Activated T-helper 2 cell treated with anti-CD3 and anti-CD28 coated beads, Interferon-gamma antibody, Interleukin-2, Interleukin-4, amounts not matched to agents 10 μg/mL and 5 μg/mL and 100 μg/mL, durations not matched to agents 14 hours and 24 hours and 36 hours (primary cell): ENCODE measurements around the gene SPATA2. TPM values are rescaled to one million over a fixed set of nuclear protein-coding genes. Genes with fewer than 3 reads are reported as not detected.

Source experiments
- DNase-seq: peaks from one replicate; pipeline ENCODE4 v3.0.0; 2021; ENCODE audit warnings: low spot score
- H3K27ac Mint-ChIP-seq: one replicate; pipeline ENCODE4 v1.8.0; 2021; ENCODE audit warnings: mixed read lengths
- H3K27me3 Mint-ChIP-seq: one replicate; pipeline ENCODE4 v1.8.0; 2021; ENCODE audit warnings: low read depth, mixed read lengths
- H3K36me3 Mint-ChIP-seq: one replicate; pipeline ENCODE4 v1.8.0; 2021; ENCODE audit warnings: low read depth, mixed read lengths
- H3K4me1 Mint-ChIP-seq: one replicate; pipeline ENCODE4 v1.8.0; 2021; ENCODE audit warnings: low read depth, mixed read lengths
- H3K4me3 Mint-ChIP-seq: one replicate; pipeline ENCODE4 v1.8.0; 2021; ENCODE audit warnings: low read depth, mild to moderate bottlenecking, moderate library complexity, mixed read lengths
- H3K9me3 Mint-ChIP-seq: one replicate; pipeline ENCODE4 v1.8.0; 2021; ENCODE audit warnings: mixed read lengths
- intact Hi-C: fragments of 100-400 bp; cut with micrococcal nuclease; formaldehyde crosslinking; loops from one replicate; pipeline ENCODE4 v1.15.1; 2023
- total RNA-seq: library from RNA; stranded (reverse); gene quantifications from 2 replicates; pipeline ENCODE4 v1.2.3, GENCODE V29; 2022

The SPATA2 gene
- total RNA-seq, 1 donor from 2014 or later, result 8.5 TPM

GRCh38 chr20:49919009-49919408 is 3.7 kb upstream of the SPATA2 start:
- Mint-ChIP-seq H3K4me1 (peaks cover 16% of the 10 kb centered on the region), H3K9me3 (no peaks in the 10 kb centered on the region), H3K27me3 (no peaks in the 10 kb centered on the region), H3K36me3 (no peaks in the 10 kb centered on the region), H3K4me3 (no peak overlapping the region), H3K27ac (no peak overlapping the region)
- intact Hi-C loops, result no loop called here
- DNase-seq, result no peak

- Mint-ChIP-seq H3K27ac (no peak overlapping the region), H3K4me1 (peaks cover 22% of the 10 kb centered on the region), H3K36me3 (no peaks in the 10 kb centered on the region), H3K9me3 (no peaks in the 10 kb centered on the region), H3K27me3 (no peaks in the 10 kb centered on the region), H3K4me3 (no peak overlapping the region)
- intact Hi-C loops, result no loop called here
- DNase-seq, result no peak
Measured at GRCh38 chr20:49918446-49918845, 3.1 kb upstream of the SPATA2 start.

- H3K36me3 Mint-ChIP-seq, result no peaks in the 10 kb centered on the region
- H3K4me3 Mint-ChIP-seq, result peak overlapping the region; percentile 96
- no peak for DNase-seq
- no peaks in the 10 kb centered on the region for H3K9me3 Mint-ChIP-seq
- H3K4me1 Mint-ChIP-seq, result peaks cover 23% of the 10 kb centered on the region
- peak overlapping the region; percentile 100 for H3K27ac Mint-ChIP-seq
- H3K27me3 Mint-ChIP-seq, result no peaks in the 10 kb centered on the region
- intact Hi-C loops, result no loop called here
Measured at GRCh38 chr20:49916146-49917002, 1.0 kb upstream of the SPATA2 start.

GRCh38 chr20:49915118-49915379 is 280 bp downstream of the SPATA2 start:
- peaks cover 23% of the 10 kb centered on the region for H3K4me1 Mint-ChIP-seq
- intact Hi-C loops, result loop anchor here (2.0 kb wide), 1 partner anchor 22 kb away; the partner anchor contains the start of gene RNF114
- peak overlapping the region; percentile 96 for H3K4me3 Mint-ChIP-seq
- no peak for DNase-seq
- H3K36me3 Mint-ChIP-seq, result peaks cover 2% of the 10 kb centered on the region
- no peaks in the 10 kb centered on the region for H3K27me3 Mint-ChIP-seq
- no peaks in the 10 kb centered on the region for H3K9me3 Mint-ChIP-seq
- H3K27ac Mint-ChIP-seq, result peak overlapping the region; percentile 100

- Mint-ChIP-seq H3K4me3 (peak overlapping the region; percentile 96), H3K27ac (peak overlapping the region; percentile 72), H3K4me1 (peaks cover 23% of the 10 kb centered on the region), H3K27me3 (no peaks in the 10 kb centered on the region), H3K36me3 (peaks cover 7% of the 10 kb centered on the region), H3K9me3 (no peaks in the 10 kb centered on the region)
- intact Hi-C loops, result loop anchor here (2.0 kb wide), 1 partner anchor 22 kb away; the partner anchor contains the start of gene RNF114
- DNase-seq, result peak; percentile 21
Measured at GRCh38 chr20:49914310-49915117, 815 bp downstream of the SPATA2 start.

GRCh38 chr20:49913399-49914047 is 1.8 kb downstream of the SPATA2 start:
- H3K27me3 Mint-ChIP-seq, result no peaks in the 10 kb centered on the region
- H3K9me3 Mint-ChIP-seq, result no peaks in the 10 kb centered on the region
- peaks cover 9% of the 10 kb centered on the region for H3K36me3 Mint-ChIP-seq
- peak overlapping the region; percentile 96 for H3K4me3 Mint-ChIP-seq
- H3K27ac Mint-ChIP-seq, result peak overlapping the region; percentile 22
- H3K4me1 Mint-ChIP-seq, result peaks cover 23% of the 10 kb centered on the region
- DNase-seq, result no peak
- intact Hi-C loops, result loop anchor here (2.0 kb wide), 1 partner anchor 23 kb away; the partner anchor contains the start of gene RNF114

GRCh38 chr20:49910340-49910706 is 5.0 kb downstream of the SPATA2 start:
- Mint-ChIP-seq H3K4me3 (no peak overlapping the region), H3K4me1 (peaks cover 17% of the 10 kb centered on the region), H3K27me3 (no peaks in the 10 kb centered on the region), H3K27ac (no peak overlapping the region), H3K36me3 (peaks cover 19% of the 10 kb centered on the region), H3K9me3 (no peaks in the 10 kb centered on the region)
- intact Hi-C loops, result no loop called here
- DNase-seq, result no peak

GRCh38 chr20:49909499-49910339 is 5.6 kb downstream of the SPATA2 start:
- no peak overlapping the region for H3K27ac Mint-ChIP-seq
- H3K27me3 Mint-ChIP-seq, result no peaks in the 10 kb centered on the region
- peaks cover 17% of the 10 kb centered on the region for H3K4me1 Mint-ChIP-seq
- no peaks in the 10 kb centered on the region for H3K9me3 Mint-ChIP-seq
- intact Hi-C loops, result no loop called here
- no peak overlapping the region for H3K4me3 Mint-ChIP-seq
- H3K36me3 Mint-ChIP-seq, result peaks cover 25% of the 10 kb centered on the region
- DNase-seq, result no peak

- peaks cover 30% of the 10 kb centered on the region for H3K36me3 Mint-ChIP-seq
- no peaks in the 10 kb centered on the region for H3K9me3 Mint-ChIP-seq
- no peak overlapping the region for H3K27ac Mint-ChIP-seq
- intact Hi-C loops, result no loop called here
- H3K27me3 Mint-ChIP-seq, result no peaks in the 10 kb centered on the region
- no peak for DNase-seq
- no peak overlapping the region for H3K4me3 Mint-ChIP-seq
- peaks cover 3% of the 10 kb centered on the region for H3K4me1 Mint-ChIP-seq
Measured at GRCh38 chr20:49908258-49908565, 7.1 kb downstream of the SPATA2 start.

GRCh38 chr20:49907405-49908257 is 7.7 kb downstream of the SPATA2 start:
- no peaks in the 10 kb centered on the region for H3K27me3 Mint-ChIP-seq
- H3K4me1 Mint-ChIP-seq, result peaks cover 3% of the 10 kb centered on the region
- H3K27ac Mint-ChIP-seq, result no peak overlapping the region
- intact Hi-C loops, result no loop called here
- no peak overlapping the region for H3K4me3 Mint-ChIP-seq
- DNase-seq, result no peak
- H3K36me3 Mint-ChIP-seq, result peaks cover 30% of the 10 kb centered on the region
- H3K9me3 Mint-ChIP-seq, result no peaks in the 10 kb centered on the region

- no peak for DNase-seq
- H3K4me1 Mint-ChIP-seq, result peaks cover 3% of the 10 kb centered on the region
- no peaks in the 10 kb centered on the region for H3K9me3 Mint-ChIP-seq
- H3K36me3 Mint-ChIP-seq, result peaks cover 30% of the 10 kb centered on the region
- intact Hi-C loops, result no loop called here
- H3K4me3 Mint-ChIP-seq, result no peak overlapping the region
- H3K27ac Mint-ChIP-seq, result no peak overlapping the region
- H3K27me3 Mint-ChIP-seq, result no peaks in the 10 kb centered on the region
Measured at GRCh38 chr20:49906615-49907154, 8.6 kb downstream of the SPATA2 start.
